ENCODE results near the gene CDC25A.

- TF ChIP-seq CTCF (IDR thresholded peaks at IDR 0.05) (no peak), POLR2A (IDR thresholded peaks at IDR 0.05) (no peak)
Measured at GRCh38 chr3:48209445-48209844, 21.2 kb upstream of the CDC25A start.
